Neural progenitor cell (in vitro differentiated cells): Measurements from ENCODE around the gene MRGPRX1.

Experiments used
- EZH2 ChIP-seq: fragments of 200-600 bp; sonication (generic); IDR thresholded peaks from 2 replicates; pipeline ENCODE4 v1.6.1; 2017; ENCODE audit warnings: antibody characterized with exemption, mild to moderate bottlenecking, moderate library complexity
- EZH2phosphoT487 ChIP-seq: fragments of 200-600 bp; sonication (generic); IDR thresholded peaks from 2 replicates; pipeline ENCODE4 v1.6.1; 2017; ENCODE audit warnings: antibody characterized with exemption
- TF ChIP-seq, protein P1 (sequence below): fragments of 200-600 bp; sonication (generic); IDR thresholded peaks from 2 replicates; pipeline ENCODE4 v1.5.1; 2017; ENCODE audit warnings: antibody characterized with exemption, mild to moderate bottlenecking

- TF ChIP-seq, protein P1, sequence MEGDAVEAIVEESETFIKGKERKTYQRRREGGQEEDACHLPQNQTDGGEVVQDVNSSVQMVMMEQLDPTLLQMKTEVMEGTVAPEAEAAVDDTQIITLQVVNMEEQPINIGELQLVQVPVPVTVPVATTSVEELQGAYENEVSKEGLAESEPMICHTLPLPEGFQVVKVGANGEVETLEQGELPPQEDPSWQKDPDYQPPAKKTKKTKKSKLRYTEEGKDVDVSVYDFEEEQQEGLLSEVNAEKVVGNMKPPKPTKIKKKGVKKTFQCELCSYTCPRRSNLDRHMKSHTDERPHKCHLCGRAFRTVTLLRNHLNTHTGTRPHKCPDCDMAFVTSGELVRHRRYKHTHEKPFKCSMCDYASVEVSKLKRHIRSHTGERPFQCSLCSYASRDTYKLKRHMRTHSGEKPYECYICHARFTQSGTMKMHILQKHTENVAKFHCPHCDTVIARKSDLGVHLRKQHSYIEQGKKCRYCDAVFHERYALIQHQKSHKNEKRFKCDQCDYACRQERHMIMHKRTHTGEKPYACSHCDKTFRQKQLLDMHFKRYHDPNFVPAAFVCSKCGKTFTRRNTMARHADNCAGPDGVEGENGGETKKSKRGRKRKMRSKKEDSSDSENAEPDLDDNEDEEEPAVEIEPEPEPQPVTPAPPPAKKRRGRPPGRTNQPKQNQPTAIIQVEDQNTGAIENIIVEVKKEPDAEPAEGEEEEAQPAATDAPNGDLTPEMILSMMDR, result no peak
- TF ChIP-seq EZH2phosphoT487, result no peak
- no peak for TF ChIP-seq EZH2
Observed at GRCh38 chr11:18927550-18928322, 11.5 kb downstream of the MRGPRX1 start.
